ENCODE measurements around the gene CCDC92B. TPM values are rescaled to one million over a fixed set of nuclear protein-coding genes. Genes with fewer than 3 reads are reported as not detected.

Gene CCDC92B
- total RNA-seq, 1 donor from 2014 or later, result 1.0 TPM

- no peak for DNase-seq (ENCODE audit: low spot score)
These were observed 27.8 kb downstream of the CCDC92B start for GRCh38 chr17:2721603-2722002.

GRCh38 chr17:2719861-2720260 is 29.6 kb downstream of the CCDC92B start:
- DNase-seq (ENCODE audit: low spot score), result no peak

GRCh38 chr17:2718150-2718938 is 31.1 kb downstream of the CCDC92B start:
- no peak for DNase-seq (ENCODE audit: low spot score)

- no peak for DNase-seq (ENCODE audit: low spot score)
These were observed 32.8 kb downstream of the CCDC92B start for GRCh38 chr17:2716649-2717048.

- DNase-seq (ENCODE audit: low spot score), result no peak
These were observed 35.6 kb downstream of the CCDC92B start for GRCh38 chr17:2713881-2714280.

GRCh38 chr17:2712300-2713043 is 37.0 kb downstream of the CCDC92B start:
- no peak for DNase-seq (ENCODE audit: low spot score)

GRCh38 chr17:2711608-2712299 is 37.7 kb downstream of the CCDC92B start, which contains the start of gene CLUH:
CLUH (minus strand) TSS chr17:2711764; CDS start chr17:2711661, 103 bp downstream.
- peak; percentile 97 for DNase-seq (ENCODE audit: low spot score)

GRCh38 chr17:2710803-2711607 is 38.4 kb downstream of the CCDC92B start:
- DNase-seq (ENCODE audit: low spot score), result no peak

- DNase-seq (ENCODE audit: low spot score), result no peak
These were observed 39.2 kb downstream of the CCDC92B start for GRCh38 chr17:2710071-2710802.

GRCh38 chr17:2709183-2709661 is 40.2 kb downstream of the CCDC92B start:
- peak; percentile 75 for DNase-seq (ENCODE audit: low spot score)

- DNase-seq (ENCODE audit: low spot score), result no peak
These were observed 40.8 kb downstream of the CCDC92B start for GRCh38 chr17:2708585-2709182.

GRCh38 chr17:2707721-2708584 is 41.5 kb downstream of the CCDC92B start:
- DNase-seq (ENCODE audit: low spot score), result no peak

GRCh38 chr17:2706911-2707510 is 42.4 kb downstream of the CCDC92B start:
- no peak for DNase-seq (ENCODE audit: low spot score)

- DNase-seq (ENCODE audit: low spot score), result no peak
These were observed 43.3 kb downstream of the CCDC92B start for GRCh38 chr17:2705888-2706795.

GRCh38 chr17:2705263-2705662 is 44.2 kb downstream of the CCDC92B start:
- DNase-seq (ENCODE audit: low spot score), result no peak

GRCh38 chr17:2704890-2705248 is 44.6 kb downstream of the CCDC92B start:
- no peak for DNase-seq (ENCODE audit: low spot score)

GRCh38 chr17:2704031-2704889 is 45.2 kb downstream of the CCDC92B start:
- DNase-seq (ENCODE audit: low spot score), result no peak
